ENCODE data around the gene PUSL1.

GRCh38 chr1:1332774-1333480, 24.5 kb downstream of the PUSL1 start:
- TF ChIP-seq EZH2 (IDR thresholded peaks at IDR 0.05): no peak
- TF ChIP-seq POLR2AphosphoS5 (IDR thresholded peaks at IDR 0.05; ENCODE audit: borderline replicate concordance, low read depth, low read length): no peak
- TF ChIP-seq FOXP2 (optimal IDR thresholded peaks at IDR 0.05; ENCODE audit: control extremely low read depth, extremely low read length, insufficient read depth): no peak
